Psoas muscle (tissue), 8 donors: ENCODE data around the gene ADGRF3. TPM values are rescaled to one million over a fixed set of nuclear protein-coding genes. Genes with fewer than 3 reads are reported as not detected.
"Not testable (repeated sequence)": the region's sequence is repeated elsewhere in the genome, so short reads cannot be mapped to it uniquely, and the experiment has no call there.

ENCODE experiments used
- ATAC-seq, 4 donors: fragments of 200-7000 bp; cut with Tn5 transposase; one replicate each; pipeline ENCODE4 v1.9.1; 2020; ENCODE audit warnings: moderate library complexity in 3 of 4, mild to moderate bottlenecking in 2 of 4
- DNase-seq, 2 donors: peaks; one replicate each; pipeline ENCODE4 v3.0.0-alpha.2; 2020
- H3K27ac ChIP-seq: fragments of 200-600 bp; one replicate; pipeline ENCODE4 v1.8.0; 2022
- H3K27me3 ChIP-seq, 3 donors: fragments of 200-600 bp in 1 of 3; one replicate each; pipeline versions ENCODE4 v1.6.1 to v1.8.0; 2013 to 2022; ENCODE audit warnings: low read length in 2 of 3, mild to moderate bottlenecking in 2 of 3, moderate library complexity in 1 of 3; ENCODE audit not compliant: insufficient read depth in 3 of 3
- H3K36me3 ChIP-seq, 2 donors: fragments of 200-600 bp in 1 of 2; one replicate each; pipeline versions ENCODE4 v1.6.1 to v1.8.0; 2013 to 2022; ENCODE audit warnings: low read depth in 1 of 2, mild to moderate bottlenecking in 1 of 2, moderate library complexity in 1 of 2; ENCODE audit not compliant: insufficient read depth in 1 of 2
- H3K4me1 ChIP-seq: fragments of 200-600 bp; one replicate; pipeline ENCODE4 v1.8.0; 2022
- H3K4me3 ChIP-seq: fragments of 200-600 bp; one replicate; pipeline ENCODE4 v1.8.0; 2022; ENCODE audit warnings: mild to moderate bottlenecking
- H3K9me3 ChIP-seq: fragments of 200-600 bp; one replicate; pipeline ENCODE4 v1.8.0; 2022
- WGBS, 3 donors: extraction: QIAGEN DNeasy Blood & Tissue Kit; methylation state at CpG; one replicate each; pipeline versions ENCODE4 v1.1.6 to v1.1.7; 2013; 5-methylcytosine and 5-hydroxymethylcytosine counted together
- intact Hi-C, 2 donors: fragments of 100-400 bp; cut with DNase I; formaldehyde crosslinking; loops; one replicate each; pipeline versions ENCODE4 v1.11.0 to v1.14.2; 2022
- polyA plus RNA-seq, 3 donors: library from polyadenylated mRNA; stranded (reverse); fragments of 200-250 nt; gene quantifications; one replicate each; pipeline ENCODE4 v1.2.3, GENCODE V29; 2013
- total RNA-seq, 4 donors: library from RNA; stranded (reverse); fragmentation: NEBNext Ultra II Directional in 2 of 4; extraction: Animal tissue kit (Norgen Biotek cat#: 25700) in 2 of 4; gene quantifications; one replicate each; pipeline versions ENCODE4 v1.2.1 to v1.2.4, GENCODE V29; 2021 to 2023
- TF ChIP-seq, protein P1 (sequence below): fragments of 200-600 bp; IDR thresholded peaks from one replicate; pipeline ENCODE4 v1.8.0; 2022; ENCODE audit warnings: antibody characterized with exemption
- donor health status: healthy with polysubstance abuse.
- donor health status: DM: no; HTN: no; CAD: no; lungs with moderate emphysema.
- donor health status: Bipolar disorder and iron deficiency.
- donor health status: healthy.
- donor health status: DM: yes; HTN: yes; CAD: no.
- donor health status: DM: no; HTN: no; CAD: no.
- donor health status: DM: no; HTN: no; CAD: no.
- donor health status: DM: yes; HTN: yes; CAD: no.

Gene ADGRF3
- total and polyA plus RNA-seq, 7 donors, result 0.03 to 0.48 (median 0.18) TPM; not detected in 3

GRCh38 chr2:26384597-26384996, 38.0 kb upstream of the ADGRF3 start:
- DNase-seq, result no peak
- Histone ChIP-seq H3K27ac (no peak overlapping the region), H3K36me3 (peaks cover under 1 to 80% of the 10 kb centered on the region in 2 donors), H3K4me3 (no peak overlapping the region), H3K4me1 (no peaks in the 10 kb centered on the region), H3K9me3 (no peaks in the 10 kb centered on the region), H3K27me3 (no peaks in the 10 kb centered on the region)
- TF ChIP-seq, protein P1, sequence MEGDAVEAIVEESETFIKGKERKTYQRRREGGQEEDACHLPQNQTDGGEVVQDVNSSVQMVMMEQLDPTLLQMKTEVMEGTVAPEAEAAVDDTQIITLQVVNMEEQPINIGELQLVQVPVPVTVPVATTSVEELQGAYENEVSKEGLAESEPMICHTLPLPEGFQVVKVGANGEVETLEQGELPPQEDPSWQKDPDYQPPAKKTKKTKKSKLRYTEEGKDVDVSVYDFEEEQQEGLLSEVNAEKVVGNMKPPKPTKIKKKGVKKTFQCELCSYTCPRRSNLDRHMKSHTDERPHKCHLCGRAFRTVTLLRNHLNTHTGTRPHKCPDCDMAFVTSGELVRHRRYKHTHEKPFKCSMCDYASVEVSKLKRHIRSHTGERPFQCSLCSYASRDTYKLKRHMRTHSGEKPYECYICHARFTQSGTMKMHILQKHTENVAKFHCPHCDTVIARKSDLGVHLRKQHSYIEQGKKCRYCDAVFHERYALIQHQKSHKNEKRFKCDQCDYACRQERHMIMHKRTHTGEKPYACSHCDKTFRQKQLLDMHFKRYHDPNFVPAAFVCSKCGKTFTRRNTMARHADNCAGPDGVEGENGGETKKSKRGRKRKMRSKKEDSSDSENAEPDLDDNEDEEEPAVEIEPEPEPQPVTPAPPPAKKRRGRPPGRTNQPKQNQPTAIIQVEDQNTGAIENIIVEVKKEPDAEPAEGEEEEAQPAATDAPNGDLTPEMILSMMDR, result no peak
- no peak for ATAC-seq
- intact Hi-C loops, result no loop called here

- peaks cover 0 to 80% of the 10 kb centered on the region in 2 donors for H3K36me3 ChIP-seq
- H3K9me3 ChIP-seq, result no peaks in the 10 kb centered on the region
- no peak overlapping the region for H3K27ac ChIP-seq
- no peak overlapping the region for H3K4me3 ChIP-seq
- intact Hi-C loops, result no loop called here
- ATAC-seq, result no peak
- TF ChIP-seq, protein P1, result no peak
- no peak for DNase-seq
- no peaks in the 10 kb centered on the region for H3K4me1 ChIP-seq
- WGBS, 3 donors, result 94 to 97% (median 94%) methylated on average over 9 of the region's 9 CpGs
- H3K27me3 ChIP-seq, result no peaks in the 10 kb centered on the region
Observed at GRCh38 chr2:26384183-26384582, 37.6 kb upstream of the ADGRF3 start.

GRCh38 chr2:26382564-26382963, 36.0 kb upstream of the ADGRF3 start:
- DNase-seq, result no peak
- no peak for ATAC-seq
- Histone ChIP-seq H3K27me3 (no peaks in the 10 kb centered on the region), H3K4me1 (no peaks in the 10 kb centered on the region), H3K9me3 (no peaks in the 10 kb centered on the region), H3K36me3 (peaks cover 0 to 81% of the 10 kb centered on the region in 2 donors), H3K27ac (no peak overlapping the region), H3K4me3 (no peak overlapping the region)
- WGBS, 3 donors, result 83 to 92% (median 84%) methylated on average over 3 of the region's 3 CpGs
- TF ChIP-seq, protein P1, result no peak
- intact Hi-C loops, result no loop called here

GRCh38 chr2:26380281-26380680, 33.7 kb upstream of the ADGRF3 start:
- DNase-seq (no peak), ATAC-seq (no peak)
- no peaks in the 10 kb centered on the region for H3K9me3 ChIP-seq
- no peak overlapping the region for H3K4me3 ChIP-seq
- no peaks in the 10 kb centered on the region for H3K4me1 ChIP-seq
- WGBS, 3 donors, result 81 to 88% (median 83%) methylated on average over 2 of the region's 2 CpGs
- no peak overlapping the region for H3K27ac ChIP-seq
- peaks cover 0 to 78% of the 10 kb centered on the region in 2 donors for H3K36me3 ChIP-seq
- intact Hi-C loops, result no loop called here
- H3K27me3 ChIP-seq, result no peaks in the 10 kb centered on the region
- TF ChIP-seq, protein P1, result no peak

DNA sequence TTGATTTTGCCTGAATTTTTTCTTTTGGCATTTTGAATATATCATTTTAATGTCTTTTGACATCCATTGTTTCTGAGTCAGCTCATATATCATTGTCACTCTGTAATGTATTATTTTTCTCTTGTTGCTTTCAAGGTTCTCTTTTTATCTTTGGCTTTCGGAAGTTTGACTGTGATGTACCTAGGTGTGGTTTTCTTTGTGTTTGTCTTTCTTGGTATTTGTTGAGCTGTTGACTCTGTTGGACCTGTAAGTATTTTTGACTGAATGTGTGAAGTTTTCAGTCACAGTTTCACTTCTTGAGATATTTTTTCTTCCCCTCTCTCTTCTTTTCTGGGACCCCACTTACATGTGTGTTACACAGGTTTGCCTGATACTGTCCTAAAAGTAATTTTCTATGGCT, 30.2 kb upstream of the ADGRF3 start:
- H3K36me3 ChIP-seq, result peaks cover 0 to 85% of the 10 kb centered on the region in 2 donors
- ATAC-seq, result no peak

GRCh38 chr2:26370909-26371308, 24.3 kb upstream of the ADGRF3 start:
- ATAC-seq, result not testable (repeated sequence)
- peaks cover 3 to 80% of the 10 kb centered on the region in 2 donors for H3K36me3 ChIP-seq
- WGBS, 3 donors, result 90 to 91% methylated on average over 6 to 17 of the region's 31 CpGs; no CpG with 5 or more reads in 1 of the 3 donors

More for the DNA sequence above, 30.2 kb upstream of the ADGRF3 start:
- Histone ChIP-seq H3K4me1 (no peaks in the 10 kb centered on the region), H3K27ac (no peak overlapping the region), H3K4me3 (no peak overlapping the region), H3K27me3 (no peaks in the 10 kb centered on the region), H3K9me3 (no peaks in the 10 kb centered on the region)
- WGBS, 3 donors, result 96 to 100% (median 97%) methylated on average over 1 of the region's 1 CpG
- TF ChIP-seq, protein P1, result no peak
- no peak for DNase-seq
- intact Hi-C loops, result loop anchor here in 1 of 2 donors (2.0 kb wide), 1 partner anchor 68 kb away; no protein-coding TSS in a partner anchor

GRCh38 chr2:26369664-26370063, 23.1 kb upstream of the ADGRF3 start:
- WGBS, 3 donors, result 36 to 63% (median 50%) methylated on average over 2 of the region's 2 CpGs
- peaks cover 3 to 75% of the 10 kb centered on the region in 2 donors for H3K36me3 ChIP-seq
- H3K9me3 ChIP-seq, DNase-seq, H3K27ac ChIP-seq, intact Hi-C loops, H3K4me3 ChIP-seq, ATAC-seq, H3K27me3 ChIP-seq, H3K4me1 ChIP-seq: not testable (repeated sequence)

More at GRCh38 chr2:26370909-26371308, 24.3 kb upstream of the ADGRF3 start:
- intact Hi-C loops, H3K27ac ChIP-seq, H3K27me3 ChIP-seq, H3K4me1 ChIP-seq, H3K4me3 ChIP-seq, H3K9me3 ChIP-seq, DNase-seq: not testable (repeated sequence)
